GM23338 (cell line): ENCODE results near the gene CEP170B. TPM values are rescaled to one million over a fixed set of nuclear protein-coding genes. Genes with fewer than 3 reads are reported as not detected.

Experiments
- ATAC-seq: fragments of 200-7000 bp; cut with Tn5 transposase; 3 replicates; pipeline ENCODE4 v1.9.1; 2020
- DNase-seq: peaks from one replicate; pipeline ENCODE4 v3.0.0-alpha.2; 2015; ENCODE audit warnings: low spot score
- H2AFZ ChIP-seq: fragments of 200-600 bp; sonication (generic); 2 replicates; pipeline ENCODE4 v1.8.0; 2016; ENCODE audit warnings: antibody characterized with exemption, mild to moderate bottlenecking, moderate library complexity
- H3F3A ChIP-seq: fragments of 200-600 bp; sonication (generic); replicated peaks from 2 replicates; pipeline ENCODE4 v1.8.0; 2017; ENCODE audit warnings: antibody characterized with exemption, mixed run types, low read depth
- H3K27ac ChIP-seq: fragments of 200-600 bp; sonication (generic); 2 replicates; pipeline ENCODE4 v1.6.1; 2016; ENCODE audit warnings: low read depth
- H3K27me3 ChIP-seq: fragments of 200-600 bp; sonication (generic); 2 replicates; pipeline ENCODE4 v1.8.0; 2016; ENCODE audit warnings: mild to moderate bottlenecking, mixed run types, moderate library complexity; ENCODE audit not compliant: insufficient read depth
- H3K36me3 ChIP-seq: fragments of 200-600 bp; sonication (generic); 2 replicates; pipeline ENCODE4 v1.8.0; 2016; ENCODE audit warnings: mild to moderate bottlenecking; ENCODE audit not compliant: insufficient read depth
- H3K4me1 ChIP-seq: fragments of 200-600 bp; sonication (generic); 2 replicates; pipeline ENCODE4 v1.8.0; 2016; ENCODE audit warnings: mild to moderate bottlenecking, moderate library complexity; ENCODE audit not compliant: insufficient read depth
- H3K4me2 ChIP-seq: fragments of 200-600 bp; sonication (generic); 2 replicates; pipeline ENCODE4 v1.7.1; 2017; ENCODE audit warnings: mixed run types
- H3K4me3 ChIP-seq: fragments of 200-600 bp; sonication (generic); 2 replicates; pipeline ENCODE4 v1.6.1; 2016; ENCODE audit warnings: mixed run types
- H3K79me2 ChIP-seq: fragments of 200-600 bp; sonication (generic); replicated peaks from 2 replicates; pipeline ENCODE4 v1.8.0; 2017; ENCODE audit warnings: mild to moderate bottlenecking; ENCODE audit not compliant: insufficient read depth
- H3K9me2 ChIP-seq: fragments of 200-600 bp; sonication (generic); 2 replicates; pipeline ENCODE4 v1.8.0; 2017; ENCODE audit not compliant: insufficient read depth
- H4K20me1 ChIP-seq: fragments of 200-600 bp; sonication (generic); replicated peaks from 2 replicates; pipeline ENCODE4 v1.8.0; 2017; ENCODE audit warnings: mild to moderate bottlenecking; ENCODE audit not compliant: insufficient read depth
- H3K27ac Mint-ChIP-seq: 2 replicates; pipeline ENCODE4 v1.8.0; 2020; ENCODE audit warnings: inconsistent platforms, mild to moderate bottlenecking, moderate library complexity, mixed read lengths
- H3K27me3 Mint-ChIP-seq: 3 replicates; pipeline ENCODE4 v1.8.0; 2022; ENCODE audit warnings: low read depth, mild to moderate bottlenecking, moderate library complexity, mixed read lengths, inconsistent platforms; ENCODE audit not compliant: insufficient read depth, poor library complexity
- H3K36me3 Mint-ChIP-seq: 3 replicates; pipeline ENCODE4 v1.8.0; 2021; ENCODE audit warnings: low read depth, mild to moderate bottlenecking, inconsistent platforms, moderate library complexity, mixed read lengths
- H3K4me1 Mint-ChIP-seq: 3 replicates; pipeline ENCODE4 v1.8.0; 2020; ENCODE audit warnings: mild to moderate bottlenecking, inconsistent platforms, mixed read lengths
- H3K4me3 Mint-ChIP-seq: 3 replicates; pipeline ENCODE4 v1.8.0; 2021; ENCODE audit warnings: moderate library complexity, mild to moderate bottlenecking, inconsistent platforms, mixed read lengths
- H3K9me3 Mint-ChIP-seq: 3 replicates; pipeline ENCODE4 v1.8.0; 2020; ENCODE audit warnings: moderate library complexity, mild to moderate bottlenecking, inconsistent platforms, mixed read lengths
- CREB1 ChIP-seq: fragments of 250-450 bp; sonication (Bioruptor Pico); IDR thresholded peaks from 2 replicates; pipeline ENCODE4 v1.5.0; 2020; ENCODE audit warnings: low read depth, mild to moderate bottlenecking, moderate library complexity
- CTCF ChIP-seq, 2 experiments: fragments of 200-600 bp in 1 of 2; sonication (generic) in 1 of 2; conservative IDR thresholded peaks; 2 replicates each; pipeline versions ENCODE4 v1.5.1 to v1.6.1; 2016 to 2017; ENCODE audit warnings: antibody characterized with exemption in 2 of 2, low read depth in 2 of 2, mild to moderate bottlenecking in 2 of 2, moderate library complexity in 1 of 2
- ETS1 ChIP-seq: IDR thresholded peaks from 2 replicates; pipeline ENCODE4 v1.6.1; 2016; ENCODE audit warnings: antibody characterized with exemption
- EZH2 ChIP-seq: fragments of 200-600 bp; sonication (generic); IDR thresholded peaks from one replicate; pipeline ENCODE4 v1.8.0; 2017; ENCODE audit warnings: antibody characterized with exemption, mild to moderate bottlenecking, low read depth; ENCODE audit not compliant: unreplicated experiment
- EZH2phosphoT487 ChIP-seq: fragments of 200-600 bp; sonication (generic); IDR thresholded peaks from one replicate; pipeline ENCODE4 v1.8.1; 2018; ENCODE audit warnings: antibody characterized with exemption; ENCODE audit not compliant: unreplicated experiment
- JUNB ChIP-seq: IDR thresholded peaks from one replicate; pipeline ENCODE4 v1.6.1; 2016; ENCODE audit warnings: antibody characterized with exemption; ENCODE audit not compliant: unreplicated experiment
- NANOG ChIP-seq: IDR thresholded peaks from 2 replicates; pipeline ENCODE4 v1.6.1; 2016; ENCODE audit warnings: antibody characterized with exemption, borderline replicate concordance
- POLR2AphosphoS5 ChIP-seq: IDR thresholded peaks from 2 replicates; pipeline ENCODE4 v1.6.1; 2016; ENCODE audit warnings: antibody characterized with exemption, low read depth
- REST ChIP-seq: IDR thresholded peaks from one replicate; pipeline ENCODE4 v1.6.1; 2018; ENCODE audit warnings: antibody characterized with exemption; ENCODE audit not compliant: unreplicated experiment
- STAT1 ChIP-seq: IDR thresholded peaks from one replicate; pipeline ENCODE4 v1.6.1; 2016; ENCODE audit warnings: antibody characterized with exemption; ENCODE audit not compliant: unreplicated experiment
- ZNF114 ChIP-seq: fragments of 250-450 bp; sonication (Bioruptor Pico); IDR thresholded peaks from 2 replicates; pipeline ENCODE4 v1.5.0; 2020; ENCODE audit warnings: mild to moderate bottlenecking, moderate library complexity
- ZNF331 ChIP-seq: fragments of 250-450 bp; sonication (Bioruptor Pico); IDR thresholded peaks from 2 replicates; pipeline ENCODE4 v1.5.0; 2020; ENCODE audit warnings: low read depth, mild to moderate bottlenecking, moderate library complexity
- ZNF462 ChIP-seq: fragments of 250-450 bp; sonication (Bioruptor Pico); IDR thresholded peaks from 2 replicates; pipeline ENCODE4 v1.5.0; 2020; ENCODE audit warnings: mild to moderate bottlenecking, moderate library complexity
- polyA plus RNA-seq: library from polyadenylated mRNA; unstranded; fragments of >200 nt; fragmentation: Nextera tagmentation; extraction: Ambion mirVana; gene quantifications from 2 replicates; pipeline ENCODE4 v1.2.1, GENCODE V29; 2016
- total RNA-seq: library from RNA; depleted of rRNA; stranded (reverse); fragments of >200 nt; shearing (Covaris generic); gene quantifications from 2 replicates; pipeline ENCODE4 v1.2.3, GENCODE V29; 2014

The CEP170B gene
- total and polyA plus RNA-seq, 2 experiments from 2014 or later, result 4.6 to 37.1 TPM

- DNase-seq (no peak), ATAC-seq (no peak)
- Mint-ChIP-seq H3K4me3 (no peak overlapping the region), H3K9me3 (0 out of 3 replicates have a peak, but pooled peaks cover under 1% of the 10 kb centered on the region), H3K4me1 (peaks cover 4% of the 10 kb centered on the region; the same call in 2 of the 3 replicates), H3K36me3 (no peaks in the 10 kb centered on the region), H3K27me3 (peaks cover 14% of the 10 kb centered on the region), H3K27ac (no peak overlapping the region)
- no peaks in the 10 kb centered on the region for H4K20me1 ChIP-seq
- H3K4me2 ChIP-seq, result no peak overlapping the region
- no peaks in the 10 kb centered on the region for H3K79me2 ChIP-seq
- peaks cover 3% of the 10 kb centered on the region; the same call in 1 of the 2 replicates for H3K4me1 ChIP-seq
- H3K4me3 ChIP-seq, result no peak overlapping the region
- TF ChIP-seq NANOG (no peak), REST (no peak), STAT1 (no peak), ETS1 (no peak), EZH2 (no peak), ZNF114 (CRISPR knock-in tag) (no peak), CREB1 (CRISPR knock-in tag) (no peak), ZNF462 (CRISPR knock-in tag) (no peak), EZH2phosphoT487 (no peak), JUNB (no peak), CTCF (conservative IDR thresholded peaks at IDR 0.05; ENCODE audit: low read depth in 2 of 2) (no peak), ZNF331 (CRISPR knock-in tag) (no peak), POLR2AphosphoS5 (no peak)
- H2AFZ ChIP-seq, result no peak overlapping the region
- no peaks in the 10 kb centered on the region for H3K36me3 ChIP-seq
- no peaks in the 10 kb centered on the region for H3F3A ChIP-seq
- no peak overlapping the region for H3K27ac ChIP-seq
- peaks cover 5% of the 10 kb centered on the region; the same call in 1 of the 2 replicates for H3K27me3 ChIP-seq
- H3K9me2 ChIP-seq, result no peaks in the 10 kb centered on the region
Measured at GRCh38 chr14:104830781-104831180, 34.3 kb upstream of the CEP170B start.
